ENCODE measurements around the gene ANKS1A.
"Not testable (repeated sequence)": the region's sequence is repeated elsewhere in the genome, so short reads cannot be mapped to it uniquely, and the experiment has no call there.

The ANKS1A gene

DNA sequence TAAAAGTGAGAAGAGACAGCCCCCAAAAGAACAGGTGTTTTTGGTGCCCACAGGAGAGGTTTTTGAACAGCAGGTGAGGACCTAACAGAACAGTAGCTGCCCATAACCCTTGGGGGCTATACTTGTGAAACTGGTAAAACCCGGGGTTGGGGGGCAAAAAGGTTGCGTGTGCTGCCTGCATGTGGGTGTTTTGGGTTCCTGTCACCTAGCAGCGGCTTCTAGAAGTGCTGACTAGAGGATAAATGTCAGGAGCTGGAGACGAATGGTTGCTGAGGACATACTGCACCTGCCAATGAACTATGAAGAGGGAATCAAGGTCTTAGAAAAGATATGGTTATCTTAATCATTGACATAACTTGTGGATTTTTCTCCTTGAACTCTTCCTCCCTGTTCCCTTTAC, 17.2 kb upstream of the ANKS1A start:
- H3K4me3 ChIP-seq (ENCODE audit: low read depth, low read length) = no peak overlapping the region
- DNase-seq (ENCODE audit: low read depth, low spot score) = no peak
- TF ChIP-seq CTCF (IDR thresholded peaks at IDR 0.05; ENCODE audit: low read depth, low read length) = no peak
- in situ Hi-C loops (cut with HindIII; ENCODE audit: low sequenced_read_pairs) = no loop called here

GRCh38 chr6:34872332-34872731, 16.7 kb upstream of the ANKS1A start:
- no peak for TF ChIP-seq CTCF (IDR thresholded peaks at IDR 0.05; ENCODE audit: low read depth, low read length)
- no peak for DNase-seq (ENCODE audit: low read depth, low spot score)
- no peak overlapping the region for H3K4me3 ChIP-seq (ENCODE audit: low read depth, low read length)
- in situ Hi-C loops (cut with HindIII; ENCODE audit: low sequenced_read_pairs) = no loop called here

- TF ChIP-seq CTCF (IDR thresholded peaks at IDR 0.05; ENCODE audit: low read depth, low read length) = no peak
- in situ Hi-C loops (cut with HindIII; ENCODE audit: low sequenced_read_pairs) = no loop called here
- no peak overlapping the region for H3K4me3 ChIP-seq (ENCODE audit: low read depth, low read length)
- DNase-seq (ENCODE audit: low read depth, low spot score) = no peak
These were observed 13.5 kb upstream of the ANKS1A start for GRCh38 chr6:34875292-34876213.

DNA sequence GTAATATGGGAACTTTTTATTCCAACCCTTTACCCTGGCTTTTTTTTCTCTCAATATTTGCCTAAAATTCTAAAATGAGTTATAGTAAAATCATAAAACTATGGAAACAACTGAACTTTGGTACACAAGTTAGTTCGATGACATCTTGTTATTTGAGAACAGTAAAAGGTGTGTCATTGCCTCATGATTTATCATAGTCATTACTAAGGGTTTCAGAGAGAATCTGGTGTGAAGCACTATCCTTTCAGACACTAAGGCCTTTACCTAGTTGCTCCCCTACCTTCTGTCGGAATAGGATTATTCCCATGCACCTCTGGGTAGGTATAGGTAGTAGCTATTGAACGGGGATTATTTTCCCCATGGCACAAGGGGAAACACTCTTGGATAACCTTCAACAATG, 12.6 kb upstream of the ANKS1A start:
- DNase-seq (ENCODE audit: low read depth, low spot score) = no peak
- no peak overlapping the region for H3K4me3 ChIP-seq (ENCODE audit: low read depth, low read length)
- TF ChIP-seq CTCF (IDR thresholded peaks at IDR 0.05; ENCODE audit: low read depth, low read length) = no peak
- in situ Hi-C loops (cut with HindIII; ENCODE audit: low sequenced_read_pairs) = no loop called here

DNA sequence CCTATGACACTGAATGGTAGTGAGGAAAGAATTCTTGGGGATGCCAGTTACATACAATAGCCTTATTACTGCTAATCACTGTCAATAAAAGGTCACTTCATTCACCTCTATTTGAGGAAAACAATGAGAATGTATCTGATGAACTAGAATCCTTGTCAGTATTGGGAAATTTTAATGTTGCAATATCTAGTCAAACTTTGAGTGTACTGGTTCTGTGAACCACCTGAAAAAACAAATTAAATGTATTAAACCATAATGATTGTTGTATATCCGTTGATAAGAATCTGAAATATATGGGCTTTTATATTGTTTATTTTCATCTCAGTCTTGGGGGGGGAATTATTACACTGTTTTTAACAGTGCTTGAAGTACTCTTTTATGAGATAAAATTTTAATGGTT, 11.8 kb upstream of the ANKS1A start:
- TF ChIP-seq CTCF (IDR thresholded peaks at IDR 0.05; ENCODE audit: low read depth, low read length) = no peak
- in situ Hi-C loops (cut with HindIII; ENCODE audit: low sequenced_read_pairs) = no loop called here
- DNase-seq (ENCODE audit: low read depth, low spot score) = no peak
- H3K4me3 ChIP-seq (ENCODE audit: low read depth, low read length) = no peak overlapping the region

GRCh38 chr6:34877869-34878485, 11.1 kb upstream of the ANKS1A start:
- TF ChIP-seq CTCF (IDR thresholded peaks at IDR 0.05; ENCODE audit: low read depth, low read length) = no peak
- no peak for DNase-seq (ENCODE audit: low read depth, low spot score)
- no peak overlapping the region for H3K4me3 ChIP-seq (ENCODE audit: low read depth, low read length)
- in situ Hi-C loops (cut with HindIII; ENCODE audit: low sequenced_read_pairs) = no loop called here

DNA sequence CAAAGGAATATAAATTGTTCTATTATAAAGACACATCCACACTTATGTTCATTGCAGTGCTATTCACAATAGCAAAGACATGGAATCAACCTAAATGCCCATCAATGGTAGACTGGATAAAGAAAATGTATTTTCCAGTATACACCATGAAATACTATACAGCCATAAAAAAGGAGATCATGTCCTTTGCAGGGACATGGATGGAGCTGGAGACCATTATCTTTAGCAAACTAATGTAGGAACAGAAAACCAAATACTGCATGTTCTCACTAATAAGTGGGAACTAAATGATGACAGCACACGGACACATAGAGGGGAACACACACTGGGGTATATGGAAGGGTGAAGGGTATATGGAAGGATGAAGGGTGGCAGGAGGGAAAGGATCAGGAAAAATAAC, 5.0 kb upstream of the ANKS1A start:
- DNase-seq (ENCODE audit: low read depth, low spot score); H3K4me3 ChIP-seq (ENCODE audit: low read depth, low read length); in situ Hi-C loops (cut with HindIII; ENCODE audit: low sequenced_read_pairs): not testable (repeated sequence)

All from astrocyte of the spinal cord (primary cell).